Neural cell (in vitro differentiated cells): ENCODE data around the gene PACS2.

ENCODE experiments used
- EZH2 ChIP-seq: fragments of 200-600, 300-800 bp; shearing (Covaris generic), sonication (generic); IDR thresholded peaks from 2 replicates; pipeline ENCODE4 v1.6.1; 2014; ENCODE audit warnings: antibody characterized with exemption, low read length, borderline replicate concordance, mild to moderate bottlenecking; ENCODE audit not compliant: insufficient read depth, poor library complexity, severe bottlenecking
- POLR2AphosphoS5 ChIP-seq: IDR thresholded peaks from 2 replicates; pipeline ENCODE4 v1.6.1; 2012
- RAD21 ChIP-seq: fragments of 450-650 bp; conservative IDR thresholded peaks from 2 replicates; pipeline ENCODE4 v1.6.1; 2014; ENCODE audit warnings: antibody characterized with exemption, mild to moderate bottlenecking, moderate library complexity
- SMC3 ChIP-seq: fragments of 450-650 bp; conservative IDR thresholded peaks from 2 replicates; pipeline ENCODE4 v1.6.1; 2014; ENCODE audit warnings: antibody characterized with exemption, mild to moderate bottlenecking, moderate library complexity; ENCODE audit not compliant: poor library complexity
- TAF1 ChIP-seq: IDR thresholded peaks from 2 replicates; pipeline ENCODE4 v1.6.1; 2012; ENCODE audit warnings: low read depth
- TF ChIP-seq, protein P1 (sequence below): fragments of 450-650 bp; IDR thresholded peaks from 2 replicates; pipeline ENCODE4 v1.5.1; 2014; ENCODE audit warnings: antibody characterized with exemption, mild to moderate bottlenecking, moderate library complexity; ENCODE audit not compliant: poor library complexity, severe bottlenecking
- TF ChIP-seq, protein P2 (sequence below): IDR thresholded peaks from 2 replicates; pipeline ENCODE4 v1.6.1; 2012; ENCODE audit warnings: borderline replicate concordance

DNA sequence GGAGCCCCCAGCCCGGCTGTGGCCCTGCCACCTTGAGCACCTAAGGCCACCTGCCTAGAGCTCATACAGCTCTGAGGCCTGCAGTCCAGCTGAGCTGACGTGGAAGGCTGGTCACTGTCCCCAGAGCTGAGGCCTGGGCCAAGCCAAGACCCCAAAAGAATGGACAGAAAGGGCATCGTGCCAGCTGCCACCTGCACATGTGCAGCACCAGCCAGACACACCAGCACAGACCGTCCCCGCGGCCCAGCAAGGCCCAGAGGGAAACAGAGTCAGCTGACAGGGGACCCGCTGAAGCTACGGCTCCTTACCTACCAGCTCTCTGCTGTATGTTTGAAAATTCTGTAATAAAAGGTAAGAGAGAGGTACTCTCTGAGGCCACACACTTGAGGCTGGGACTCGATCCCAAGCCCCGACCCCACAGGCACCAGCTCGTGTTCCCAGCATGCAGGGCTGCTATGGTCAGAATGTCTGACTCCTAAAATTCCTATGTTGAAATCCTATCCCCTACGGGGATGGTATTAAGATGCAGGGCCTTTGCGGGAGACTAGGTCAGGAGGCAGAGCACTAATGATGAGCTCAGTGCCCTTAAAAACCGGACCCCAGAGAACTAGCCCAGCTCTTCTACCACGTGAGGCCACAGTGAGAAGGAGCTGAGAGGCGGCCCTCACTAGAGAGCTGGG, 39.1 kb upstream of the PACS2 start:
- TF ChIP-seq, protein P1, sequence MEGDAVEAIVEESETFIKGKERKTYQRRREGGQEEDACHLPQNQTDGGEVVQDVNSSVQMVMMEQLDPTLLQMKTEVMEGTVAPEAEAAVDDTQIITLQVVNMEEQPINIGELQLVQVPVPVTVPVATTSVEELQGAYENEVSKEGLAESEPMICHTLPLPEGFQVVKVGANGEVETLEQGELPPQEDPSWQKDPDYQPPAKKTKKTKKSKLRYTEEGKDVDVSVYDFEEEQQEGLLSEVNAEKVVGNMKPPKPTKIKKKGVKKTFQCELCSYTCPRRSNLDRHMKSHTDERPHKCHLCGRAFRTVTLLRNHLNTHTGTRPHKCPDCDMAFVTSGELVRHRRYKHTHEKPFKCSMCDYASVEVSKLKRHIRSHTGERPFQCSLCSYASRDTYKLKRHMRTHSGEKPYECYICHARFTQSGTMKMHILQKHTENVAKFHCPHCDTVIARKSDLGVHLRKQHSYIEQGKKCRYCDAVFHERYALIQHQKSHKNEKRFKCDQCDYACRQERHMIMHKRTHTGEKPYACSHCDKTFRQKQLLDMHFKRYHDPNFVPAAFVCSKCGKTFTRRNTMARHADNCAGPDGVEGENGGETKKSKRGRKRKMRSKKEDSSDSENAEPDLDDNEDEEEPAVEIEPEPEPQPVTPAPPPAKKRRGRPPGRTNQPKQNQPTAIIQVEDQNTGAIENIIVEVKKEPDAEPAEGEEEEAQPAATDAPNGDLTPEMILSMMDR: no peak
- no peak for TF ChIP-seq SMC3
- no peak for TF ChIP-seq EZH2
- no peak for TF ChIP-seq POLR2AphosphoS5
- TF ChIP-seq, protein P2, sequence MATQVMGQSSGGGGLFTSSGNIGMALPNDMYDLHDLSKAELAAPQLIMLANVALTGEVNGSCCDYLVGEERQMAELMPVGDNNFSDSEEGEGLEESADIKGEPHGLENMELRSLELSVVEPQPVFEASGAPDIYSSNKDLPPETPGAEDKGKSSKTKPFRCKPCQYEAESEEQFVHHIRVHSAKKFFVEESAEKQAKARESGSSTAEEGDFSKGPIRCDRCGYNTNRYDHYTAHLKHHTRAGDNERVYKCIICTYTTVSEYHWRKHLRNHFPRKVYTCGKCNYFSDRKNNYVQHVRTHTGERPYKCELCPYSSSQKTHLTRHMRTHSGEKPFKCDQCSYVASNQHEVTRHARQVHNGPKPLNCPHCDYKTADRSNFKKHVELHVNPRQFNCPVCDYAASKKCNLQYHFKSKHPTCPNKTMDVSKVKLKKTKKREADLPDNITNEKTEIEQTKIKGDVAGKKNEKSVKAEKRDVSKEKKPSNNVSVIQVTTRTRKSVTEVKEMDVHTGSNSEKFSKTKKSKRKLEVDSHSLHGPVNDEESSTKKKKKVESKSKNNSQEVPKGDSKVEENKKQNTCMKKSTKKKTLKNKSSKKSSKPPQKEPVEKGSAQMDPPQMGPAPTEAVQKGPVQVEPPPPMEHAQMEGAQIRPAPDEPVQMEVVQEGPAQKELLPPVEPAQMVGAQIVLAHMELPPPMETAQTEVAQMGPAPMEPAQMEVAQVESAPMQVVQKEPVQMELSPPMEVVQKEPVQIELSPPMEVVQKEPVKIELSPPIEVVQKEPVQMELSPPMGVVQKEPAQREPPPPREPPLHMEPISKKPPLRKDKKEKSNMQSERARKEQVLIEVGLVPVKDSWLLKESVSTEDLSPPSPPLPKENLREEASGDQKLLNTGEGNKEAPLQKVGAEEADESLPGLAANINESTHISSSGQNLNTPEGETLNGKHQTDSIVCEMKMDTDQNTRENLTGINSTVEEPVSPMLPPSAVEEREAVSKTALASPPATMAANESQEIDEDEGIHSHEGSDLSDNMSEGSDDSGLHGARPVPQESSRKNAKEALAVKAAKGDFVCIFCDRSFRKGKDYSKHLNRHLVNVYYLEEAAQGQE: no peak
- no peak for TF ChIP-seq RAD21
- no peak for TF ChIP-seq TAF1
